Neural crest cell (in vitro differentiated cells): Measurements from ENCODE around the gene SLF2. TPM values are rescaled to one million over a fixed set of nuclear protein-coding genes. Genes with fewer than 3 reads are reported as not detected.

Source experiments
- DNase-seq: peaks from one replicate; pipeline ENCODE4 v3.0.0; 2021; ENCODE audit warnings: low read depth, mixed read lengths, low spot score
- H3K27ac Mint-ChIP-seq: one replicate; pipeline ENCODE4 v1.8.0; 2021; ENCODE audit warnings: mild to moderate bottlenecking, mixed read lengths; ENCODE audit not compliant: unreplicated experiment
- H3K27me3 Mint-ChIP-seq: 2 replicates; pipeline ENCODE4 v1.8.0; 2021; ENCODE audit warnings: low read depth, mild to moderate bottlenecking, mixed read lengths
- H3K36me3 Mint-ChIP-seq: 2 replicates; pipeline ENCODE4 v1.8.0; 2021; ENCODE audit warnings: low read depth, mild to moderate bottlenecking, mixed read lengths
- H3K4me1 Mint-ChIP-seq: 2 replicates; pipeline ENCODE4 v1.8.0; 2021; ENCODE audit warnings: mixed read lengths
- H3K4me3 Mint-ChIP-seq: one replicate; pipeline ENCODE4 v1.8.0; 2021; ENCODE audit warnings: mild to moderate bottlenecking, mixed read lengths
- H3K9me3 Mint-ChIP-seq: 2 replicates; pipeline ENCODE4 v1.8.0; 2021; ENCODE audit warnings: mixed read lengths
- CTCF ChIP-seq: fragments of 200-600 bp; sonication (generic); conservative IDR thresholded peaks from 2 replicates; pipeline ENCODE4 v1.5.0; 2021; ENCODE audit warnings: antibody characterized with exemption, mild to moderate bottlenecking
- total RNA-seq: library from RNA; stranded (reverse); gene quantifications from 2 replicates; pipeline ENCODE4 v1.2.1, GENCODE V29; 2021

Gene SLF2
- total RNA-seq, 1 donor from 2014 or later = 39.6 TPM

GRCh38 chr10:100872034-100872791 is 40.5 kb upstream of the SLF2 start:
- peak; percentile 77 for TF ChIP-seq CTCF
- peaks cover 27% of the 10 kb centered on the region for H3K4me1 Mint-ChIP-seq
- H3K27ac Mint-ChIP-seq = no peak overlapping the region
- H3K9me3 Mint-ChIP-seq = no peaks in the 10 kb centered on the region
- peaks cover 10% of the 10 kb centered on the region for H3K27me3 Mint-ChIP-seq
- no peak overlapping the region for H3K4me3 Mint-ChIP-seq
- peak; percentile 72 for DNase-seq
- no peaks in the 10 kb centered on the region for H3K36me3 Mint-ChIP-seq

- no peaks in the 10 kb centered on the region for H3K9me3 Mint-ChIP-seq
- H3K27me3 Mint-ChIP-seq = peaks cover 11% of the 10 kb centered on the region
- no peak overlapping the region for H3K4me3 Mint-ChIP-seq
- H3K4me1 Mint-ChIP-seq = peaks cover 24% of the 10 kb centered on the region
- DNase-seq = no peak
- TF ChIP-seq CTCF = no peak
- no peaks in the 10 kb centered on the region for H3K36me3 Mint-ChIP-seq
- no peak overlapping the region for H3K27ac Mint-ChIP-seq
These were observed 39.5 kb upstream of the SLF2 start for GRCh38 chr10:100873146-100873826.

GRCh38 chr10:100873827-100874326 is 38.9 kb upstream of the SLF2 start:
- peaks cover 22% of the 10 kb centered on the region for H3K4me1 Mint-ChIP-seq

GRCh38 chr10:100874702-100875483 is 37.9 kb upstream of the SLF2 start:
- no peak for DNase-seq
- TF ChIP-seq CTCF = no peak
- H3K4me3 Mint-ChIP-seq = no peak overlapping the region
- no peaks in the 10 kb centered on the region for H3K9me3 Mint-ChIP-seq
- H3K36me3 Mint-ChIP-seq = no peaks in the 10 kb centered on the region
- H3K27ac Mint-ChIP-seq = peak overlapping the region; percentile 35
- H3K27me3 Mint-ChIP-seq = peaks cover 7% of the 10 kb centered on the region
- peaks cover 20% of the 10 kb centered on the region for H3K4me1 Mint-ChIP-seq

More at GRCh38 chr10:100873827-100874326, 38.9 kb upstream of the SLF2 start:
- Mint-ChIP-seq H3K27ac (no peak overlapping the region), H3K27me3 (peaks cover 11% of the 10 kb centered on the region), H3K9me3 (no peaks in the 10 kb centered on the region), H3K36me3 (no peaks in the 10 kb centered on the region), H3K4me3 (no peak overlapping the region)
- no peak for DNase-seq
- TF ChIP-seq CTCF = no peak

GRCh38 chr10:100875484-100876166 is 37.1 kb upstream of the SLF2 start:
- H3K27ac Mint-ChIP-seq = no peak overlapping the region
- peaks cover 20% of the 10 kb centered on the region for H3K4me1 Mint-ChIP-seq
- TF ChIP-seq CTCF = no peak
- no peaks in the 10 kb centered on the region for H3K36me3 Mint-ChIP-seq
- H3K4me3 Mint-ChIP-seq = no peak overlapping the region
- peaks cover 7% of the 10 kb centered on the region for H3K27me3 Mint-ChIP-seq
- DNase-seq = no peak
- no peaks in the 10 kb centered on the region for H3K9me3 Mint-ChIP-seq
